Measurements from ENCODE around the gene TMC7.
"Not testable (repeated sequence)": the region's sequence is repeated elsewhere in the genome, so short reads cannot be mapped to it uniquely, and the experiment has no call there.

The TMC7 gene

DNA sequence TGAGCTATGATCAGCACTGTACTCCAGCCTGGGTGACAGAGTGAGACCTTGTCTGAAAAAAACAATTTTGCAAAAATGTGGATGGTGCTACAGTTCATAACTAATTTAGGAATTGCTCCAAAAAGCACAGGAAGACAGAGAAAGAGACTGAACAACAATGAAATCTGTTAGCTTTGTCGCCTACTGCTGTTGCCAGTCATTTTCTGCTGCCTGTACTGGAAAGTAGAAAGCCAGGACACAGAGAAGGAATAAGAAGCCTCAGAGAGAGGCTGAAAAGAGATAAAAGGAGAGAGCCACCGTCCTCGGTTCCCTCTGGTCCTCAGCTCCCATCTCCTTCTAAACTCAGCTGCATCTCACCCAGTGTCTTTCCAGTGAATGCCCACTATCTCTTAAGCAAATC, 8.6 kb upstream of the TMC7 start:
- Histone ChIP-seq H3K4me3 (ENCODE audit: low read length, poor library complexity, severe bottlenecking) (no peak overlapping the region), H3K36me3 (ENCODE audit: insufficient read depth, low read length) (no peaks in the 10 kb centered on the region)

DNA sequence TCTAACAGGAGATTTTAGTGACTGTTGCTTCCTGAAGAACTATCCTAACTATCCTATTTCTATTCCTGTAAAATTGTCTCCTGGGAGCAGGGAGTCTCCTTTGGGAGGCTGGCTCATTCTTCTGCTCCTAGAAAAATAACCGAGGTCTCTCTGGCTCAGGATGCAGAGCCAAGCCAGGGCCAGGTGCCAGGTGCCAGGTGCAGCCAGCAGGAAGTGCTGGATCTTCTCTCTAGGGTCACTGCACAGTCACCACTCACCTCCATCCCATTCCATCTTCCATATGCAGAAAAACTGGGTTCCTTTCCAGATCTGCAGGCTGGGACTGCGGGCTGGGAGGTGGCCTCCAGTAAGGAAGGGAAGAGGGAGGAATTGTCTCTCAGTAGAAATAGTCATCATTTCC, 3.8 kb upstream of the TMC7 start:
- no peaks in the 10 kb centered on the region for H3K79me2 ChIP-seq (ENCODE audit: insufficient read depth, low read length)
- no peak overlapping the region for H3K9ac ChIP-seq (ENCODE audit: low read depth, low read length, poor library complexity, severe bottlenecking)
- no peak overlapping the region for H2AFZ ChIP-seq (ENCODE audit: low read length)
- H4K20me1 ChIP-seq (ENCODE audit: insufficient read depth, low read length, poor library complexity, severe bottlenecking): no peaks in the 10 kb centered on the region
- no peak for TF ChIP-seq EZH2phosphoT487 (IDR thresholded peaks at IDR 0.05; ENCODE audit: borderline replicate concordance)
- TF ChIP-seq, protein P1, sequence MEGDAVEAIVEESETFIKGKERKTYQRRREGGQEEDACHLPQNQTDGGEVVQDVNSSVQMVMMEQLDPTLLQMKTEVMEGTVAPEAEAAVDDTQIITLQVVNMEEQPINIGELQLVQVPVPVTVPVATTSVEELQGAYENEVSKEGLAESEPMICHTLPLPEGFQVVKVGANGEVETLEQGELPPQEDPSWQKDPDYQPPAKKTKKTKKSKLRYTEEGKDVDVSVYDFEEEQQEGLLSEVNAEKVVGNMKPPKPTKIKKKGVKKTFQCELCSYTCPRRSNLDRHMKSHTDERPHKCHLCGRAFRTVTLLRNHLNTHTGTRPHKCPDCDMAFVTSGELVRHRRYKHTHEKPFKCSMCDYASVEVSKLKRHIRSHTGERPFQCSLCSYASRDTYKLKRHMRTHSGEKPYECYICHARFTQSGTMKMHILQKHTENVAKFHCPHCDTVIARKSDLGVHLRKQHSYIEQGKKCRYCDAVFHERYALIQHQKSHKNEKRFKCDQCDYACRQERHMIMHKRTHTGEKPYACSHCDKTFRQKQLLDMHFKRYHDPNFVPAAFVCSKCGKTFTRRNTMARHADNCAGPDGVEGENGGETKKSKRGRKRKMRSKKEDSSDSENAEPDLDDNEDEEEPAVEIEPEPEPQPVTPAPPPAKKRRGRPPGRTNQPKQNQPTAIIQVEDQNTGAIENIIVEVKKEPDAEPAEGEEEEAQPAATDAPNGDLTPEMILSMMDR (conservative IDR thresholded peaks at IDR 0.05; ENCODE audit: low read length): no peak
- no peaks in the 10 kb centered on the region for H3K27me3 ChIP-seq (ENCODE audit: insufficient read depth, low read length, poor library complexity, severe bottlenecking)
- H3K4me1 ChIP-seq (ENCODE audit: insufficient read depth, low read length, poor library complexity, severe bottlenecking): no peaks in the 10 kb centered on the region
- H3K9me2 ChIP-seq (replicated peaks; ENCODE audit: low read depth, low read length): no peaks in the 10 kb centered on the region
- H3F3A ChIP-seq (ENCODE audit: low read depth): no peaks in the 10 kb centered on the region
- H3K4me3 ChIP-seq (ENCODE audit: low read length, poor library complexity, severe bottlenecking): no peak overlapping the region
- H3K36me3 ChIP-seq (ENCODE audit: insufficient read depth, low read length): no peaks in the 10 kb centered on the region
- H3K9me3 ChIP-seq (ENCODE audit: insufficient read depth, low read depth, low read length): no peaks in the 10 kb centered on the region
- H3K4me2 ChIP-seq (ENCODE audit: low read depth, low read length, poor library complexity, severe bottlenecking): no peak overlapping the region

More for the DNA sequence above, 8.6 kb upstream of the TMC7 start:
- no peaks in the 10 kb centered on the region for H3K4me1 ChIP-seq (ENCODE audit: insufficient read depth, low read length, poor library complexity, severe bottlenecking)
- H2AFZ ChIP-seq (ENCODE audit: low read length): no peak overlapping the region
- H3K79me2 ChIP-seq (ENCODE audit: insufficient read depth, low read length): no peaks in the 10 kb centered on the region
- H3K9ac ChIP-seq (ENCODE audit: low read depth, low read length, poor library complexity, severe bottlenecking): no peak overlapping the region
- no peaks in the 10 kb centered on the region for H4K20me1 ChIP-seq (ENCODE audit: insufficient read depth, low read length, poor library complexity, severe bottlenecking)
- TF ChIP-seq EZH2phosphoT487 (IDR thresholded peaks at IDR 0.05; ENCODE audit: borderline replicate concordance): no peak
- TF ChIP-seq, protein P1 (conservative IDR thresholded peaks at IDR 0.05; ENCODE audit: low read length): no peak
- no peaks in the 10 kb centered on the region for H3K9me2 ChIP-seq (replicated peaks; ENCODE audit: low read depth, low read length)
- H3K27me3 ChIP-seq (ENCODE audit: insufficient read depth, low read length, poor library complexity, severe bottlenecking): no peaks in the 10 kb centered on the region
- no peaks in the 10 kb centered on the region for H3K9me3 ChIP-seq (ENCODE audit: insufficient read depth, low read depth, low read length)
- no peaks in the 10 kb centered on the region for H3F3A ChIP-seq (ENCODE audit: low read depth)
- H3K4me2 ChIP-seq (ENCODE audit: low read depth, low read length, poor library complexity, severe bottlenecking): no peak overlapping the region

DNA sequence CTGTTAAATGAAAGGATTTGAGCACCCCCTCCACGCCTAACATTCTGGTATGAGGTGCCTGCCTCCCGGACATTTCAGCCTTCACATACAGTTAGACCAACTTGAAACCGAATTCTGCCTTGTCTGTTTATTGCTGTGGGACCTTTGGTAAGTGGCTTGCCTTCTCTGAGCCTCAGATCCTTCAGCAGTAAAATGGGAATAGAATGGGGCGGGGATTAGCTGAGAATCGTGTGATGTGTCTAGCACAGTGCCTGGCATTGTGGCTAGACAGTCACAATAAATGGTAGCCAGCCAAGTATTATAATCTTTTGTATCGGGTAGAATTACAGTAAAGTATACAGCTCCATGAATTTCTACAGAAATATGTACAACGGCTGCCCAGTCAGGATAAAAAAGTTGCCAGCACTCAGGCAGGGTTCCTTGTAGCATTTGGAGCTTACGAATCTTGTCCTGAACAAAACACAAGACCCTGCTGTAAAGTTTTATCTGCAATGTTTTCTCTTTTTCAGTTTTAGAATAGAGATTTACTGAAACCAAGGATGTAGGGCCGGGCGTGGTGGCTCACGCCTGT, 786 bp downstream of the TMC7 start:
- no peaks in the 10 kb centered on the region for H3F3A ChIP-seq (ENCODE audit: low read depth)
- no peaks in the 10 kb centered on the region for H3K27me3 ChIP-seq (ENCODE audit: insufficient read depth, low read length, poor library complexity, severe bottlenecking)
- no peaks in the 10 kb centered on the region for H3K9me3 ChIP-seq (ENCODE audit: insufficient read depth, low read depth, low read length)
- H2AFZ ChIP-seq (ENCODE audit: low read length): peak overlapping the region; percentile 78; the same call in 1 of the 2 replicates
- peak overlapping the region; percentile 40 for H3K9ac ChIP-seq (ENCODE audit: low read depth, low read length, poor library complexity, severe bottlenecking)
- H3K36me3 ChIP-seq (ENCODE audit: insufficient read depth, low read length): no peaks in the 10 kb centered on the region
- no peaks in the 10 kb centered on the region for H3K9me2 ChIP-seq (replicated peaks; ENCODE audit: low read depth, low read length)
- H3K4me2 ChIP-seq (ENCODE audit: low read depth, low read length, poor library complexity, severe bottlenecking): peak overlapping the region; percentile 62
- H3K4me3 ChIP-seq (ENCODE audit: low read length, poor library complexity, severe bottlenecking): peak overlapping the region; percentile 67
- TF ChIP-seq EZH2phosphoT487 (IDR thresholded peaks at IDR 0.05; ENCODE audit: borderline replicate concordance): no peak
- TF ChIP-seq, protein P1 (conservative IDR thresholded peaks at IDR 0.05; ENCODE audit: low read length): no peak
- no peaks in the 10 kb centered on the region for H3K4me1 ChIP-seq (ENCODE audit: insufficient read depth, low read length, poor library complexity, severe bottlenecking)
- no peaks in the 10 kb centered on the region for H4K20me1 ChIP-seq (ENCODE audit: insufficient read depth, low read length, poor library complexity, severe bottlenecking)
- no peaks in the 10 kb centered on the region for H3K79me2 ChIP-seq (ENCODE audit: insufficient read depth, low read length)

DNA sequence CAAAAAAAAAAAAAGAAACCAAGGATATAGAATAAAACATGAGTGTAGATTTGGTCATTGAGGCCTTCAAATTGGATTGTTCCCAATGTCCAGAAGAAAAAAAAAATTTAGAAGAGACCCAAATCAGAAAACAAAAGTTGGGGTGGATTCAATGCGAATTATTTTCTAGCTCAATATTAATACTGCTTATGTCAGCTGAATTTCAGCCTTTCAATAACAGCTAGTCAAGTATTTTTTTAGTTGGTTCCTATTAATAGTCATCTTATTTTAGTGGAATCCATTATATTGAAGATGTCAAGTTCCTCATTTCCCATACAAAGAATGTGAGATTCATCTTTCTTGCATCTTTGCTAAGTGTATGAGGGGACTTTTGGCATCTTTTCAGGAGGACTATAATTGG, 1.5 kb downstream of the TMC7 start:
- H3K9me2 ChIP-seq (replicated peaks; ENCODE audit: low read depth, low read length); H3K4me1 ChIP-seq (ENCODE audit: insufficient read depth, low read length, poor library complexity, severe bottlenecking); H3K9me3 ChIP-seq (ENCODE audit: insufficient read depth, low read depth, low read length); H3K36me3 ChIP-seq (ENCODE audit: insufficient read depth, low read length); H3K9ac ChIP-seq (ENCODE audit: low read depth, low read length, poor library complexity, severe bottlenecking); H3K27me3 ChIP-seq (ENCODE audit: insufficient read depth, low read length, poor library complexity, severe bottlenecking); H2AFZ ChIP-seq (ENCODE audit: low read length); H4K20me1 ChIP-seq (ENCODE audit: insufficient read depth, low read length, poor library complexity, severe bottlenecking); H3F3A ChIP-seq (ENCODE audit: low read depth); H3K79me2 ChIP-seq (ENCODE audit: insufficient read depth, low read length); H3K4me3 ChIP-seq (ENCODE audit: low read length, poor library complexity, severe bottlenecking); H3K4me2 ChIP-seq (ENCODE audit: low read depth, low read length, poor library complexity, severe bottlenecking): not testable (repeated sequence)

DNA sequence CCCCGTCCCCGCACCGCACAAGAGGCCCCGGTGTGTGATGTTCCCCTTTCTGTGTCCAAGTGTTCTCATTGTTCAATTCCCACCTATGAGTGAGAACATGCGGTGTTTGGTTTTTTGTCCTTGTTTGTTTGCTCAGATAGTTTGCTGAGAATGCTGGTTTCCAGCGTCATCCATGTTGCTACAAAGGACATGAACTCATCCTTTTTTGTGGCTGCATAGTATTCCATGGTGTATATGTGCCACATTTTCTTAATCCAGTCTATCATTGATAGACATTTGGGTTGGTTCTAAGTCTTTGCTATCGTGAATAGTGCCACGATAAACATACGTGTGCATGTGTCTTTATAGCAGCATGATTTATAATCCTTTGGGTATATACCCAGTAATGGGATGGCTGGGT, 8.0 kb downstream of the TMC7 start:
- not testable (repeated sequence) for H2AFZ ChIP-seq (ENCODE audit: low read length); H3K36me3 ChIP-seq (ENCODE audit: insufficient read depth, low read length); H3K27me3 ChIP-seq (ENCODE audit: insufficient read depth, low read length, poor library complexity, severe bottlenecking); H3K9me3 ChIP-seq (ENCODE audit: insufficient read depth, low read depth, low read length); H3F3A ChIP-seq (ENCODE audit: low read depth); H3K9me2 ChIP-seq (replicated peaks; ENCODE audit: low read depth, low read length); H4K20me1 ChIP-seq (ENCODE audit: insufficient read depth, low read length, poor library complexity, severe bottlenecking); H3K4me2 ChIP-seq (ENCODE audit: low read depth, low read length, poor library complexity, severe bottlenecking); H3K9ac ChIP-seq (ENCODE audit: low read depth, low read length, poor library complexity, severe bottlenecking); H3K4me1 ChIP-seq (ENCODE audit: insufficient read depth, low read length, poor library complexity, severe bottlenecking); H3K4me3 ChIP-seq (ENCODE audit: low read length, poor library complexity, severe bottlenecking); H3K79me2 ChIP-seq (ENCODE audit: insufficient read depth, low read length)

All from Loucy (cell line).